GM12878 (cell line): ENCODE results near the gene ZNF700. TPM values are rescaled to one million over a fixed set of nuclear protein-coding genes. Genes with fewer than 3 reads are reported as not detected.

ENCODE experiments used
- CBX3 ChIP-seq: fragments of 200-600 bp; sonication (generic); IDR thresholded peaks from 2 replicates; pipeline ENCODE4 v1.6.1; 2016; ENCODE audit warnings: low read depth, borderline replicate concordance
- CUX1 ChIP-seq: IDR thresholded peaks from 2 replicates; pipeline ENCODE4 v1.6.1; 2012; ENCODE audit warnings: improper control_type of control experiment, low read depth, low read length; ENCODE audit not compliant: insufficient replicate concordance
- DPF2 ChIP-seq: fragments of 450-650 bp; IDR thresholded peaks from 2 replicates; pipeline ENCODE4 v1.6.1; 2017; ENCODE audit warnings: mild to moderate bottlenecking
- GATAD2B ChIP-seq: fragments of 450-650 bp; conservative IDR thresholded peaks from 2 replicates; pipeline ENCODE4 v1.6.1; 2017; ENCODE audit warnings: low read depth, mild to moderate bottlenecking, moderate library complexity
- HDAC6 ChIP-seq: fragments of 200-600 bp; sonication (generic); IDR thresholded peaks from one replicate; pipeline ENCODE4 v1.8.0; 2017; ENCODE audit warnings: antibody characterized with exemption; ENCODE audit not compliant: unreplicated experiment
- KAT2A ChIP-seq: conservative IDR thresholded peaks from 2 replicates; pipeline ENCODE4 v1.6.1; 2011; ENCODE audit warnings: low read depth, low read length; ENCODE audit not compliant: control insufficient read depth
- MEF2B ChIP-seq: fragments of 450-650 bp; IDR thresholded peaks from 2 replicates; pipeline ENCODE4 v1.6.1; 2018; ENCODE audit warnings: mild to moderate bottlenecking, moderate library complexity; ENCODE audit not compliant: partially characterized antibody, poor library complexity, severe bottlenecking
- NBN ChIP-seq: fragments of 450-650 bp; IDR thresholded peaks from 2 replicates; pipeline ENCODE4 v1.6.1; 2016
- POLR2AphosphoS5 ChIP-seq: IDR thresholded peaks from 2 replicates; pipeline ENCODE4 v1.6.1; 2011; ENCODE audit warnings: mild to moderate bottlenecking, low read length, inconsistent platforms
- REST ChIP-seq: IDR thresholded peaks from 2 replicates; pipeline ENCODE4 v1.6.1; 2012; ENCODE audit warnings: mild to moderate bottlenecking, low read depth, low read length
- RFX5 ChIP-seq: IDR thresholded peaks from 2 replicates; pipeline ENCODE4 v1.6.1; 2011; ENCODE audit warnings: low read depth, low read length, improper control_type of control experiment
- SIN3A ChIP-seq: IDR thresholded peaks from 2 replicates; pipeline ENCODE4 v1.6.1; 2012; ENCODE audit warnings: low read depth, low read length, improper control_type of control experiment
- SUZ12 ChIP-seq: fragments of 200-600 bp; sonication (generic); IDR thresholded peaks from one replicate; pipeline ENCODE4 v1.6.1; 2018; ENCODE audit warnings: antibody characterized with exemption, mild to moderate bottlenecking; ENCODE audit not compliant: unreplicated experiment
- polyA plus RNA-seq, 11 experiments: library from polyadenylated mRNA; depleted of rRNA in 4 of 11; unstranded in 6 of 11; stranded (reverse) in 5 of 11; fragments of >200 nt; fragmentation: Nextera tagmentation in 4 of 11; fragmentation: Illumina TruSeq in 1 of 11; extraction: Ambion mirVana in 4 of 11; extraction: Trizol in 1 of 11; gene quantifications; 1 replicate in 1 of 11; 2 replicates in 10 of 11; pipeline versions ENCODE4 v1.2.1 to v1.2.3, GENCODE V29; 2011 to 2016; ENCODE audit warnings: inconsistent platforms in 2 of 11, missing spikeins in 2 of 11, low read depth in 1 of 11
- total RNA-seq, 4 experiments: library from RNA; depleted of rRNA in 3 of 4; stranded (reverse); fragments of >200 nt in 3 of 4; fragmentation: Illumina TruSeq in 1 of 4; extraction: Trizol in 1 of 4; gene quantifications; 2 replicates each; pipeline versions ENCODE4 v1.2.1 to v1.2.3, GENCODE V29; 2013 to 2021
- TF ChIP-seq, protein P1 (sequence below): fragments of 450-650 bp; IDR thresholded peaks from 2 replicates; pipeline ENCODE4 v1.6.1; 2014; ENCODE audit warnings: mild to moderate bottlenecking
- TF ChIP-seq, protein P2 (sequence below): IDR thresholded peaks from 2 replicates; pipeline ENCODE4 v1.6.1; 2011; ENCODE audit warnings: low read depth, mild to moderate bottlenecking, low read length, moderate library complexity, borderline replicate concordance; ENCODE audit errors: extremely low read depth
- TF ChIP-seq, protein P3 (sequence below): fragments of 450-650 bp; IDR thresholded peaks from 2 replicates; pipeline ENCODE4 v1.6.1; 2017; ENCODE audit warnings: antibody characterized with exemption, mild to moderate bottlenecking, moderate library complexity

ZNF700 gene
- total and polyA plus RNA-seq, 10 of the 15 experiments (the other 5 are each of a cell fraction or from before 2014, with no cell fraction given), result 6.7 to 16.0 (median 11.1) TPM

- TF ChIP-seq, protein P1, sequence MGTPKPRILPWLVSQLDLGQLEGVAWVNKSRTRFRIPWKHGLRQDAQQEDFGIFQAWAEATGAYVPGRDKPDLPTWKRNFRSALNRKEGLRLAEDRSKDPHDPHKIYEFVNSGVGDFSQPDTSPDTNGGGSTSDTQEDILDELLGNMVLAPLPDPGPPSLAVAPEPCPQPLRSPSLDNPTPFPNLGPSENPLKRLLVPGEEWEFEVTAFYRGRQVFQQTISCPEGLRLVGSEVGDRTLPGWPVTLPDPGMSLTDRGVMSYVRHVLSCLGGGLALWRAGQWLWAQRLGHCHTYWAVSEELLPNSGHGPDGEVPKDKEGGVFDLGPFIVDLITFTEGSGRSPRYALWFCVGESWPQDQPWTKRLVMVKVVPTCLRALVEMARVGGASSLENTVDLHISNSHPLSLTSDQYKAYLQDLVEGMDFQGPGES, result peak; percentile 60; the same call in 1 of the 2 replicates
- TF ChIP-seq RFX5 (no peak), KAT2A (no peak), CBX3 (no peak), REST (no peak), SIN3A (peak; percentile 65; the same call in 1 of the 2 replicates), CUX1 (no peak), NBN (no peak; the same call in 1 of the 2 replicates), DPF2 (peak; percentile 94), POLR2AphosphoS5 (peak; percentile 96), MEF2B (no peak), GATAD2B (peak; percentile 93), SUZ12 (no peak), HDAC6 (no peak)
- TF ChIP-seq, protein P2, sequence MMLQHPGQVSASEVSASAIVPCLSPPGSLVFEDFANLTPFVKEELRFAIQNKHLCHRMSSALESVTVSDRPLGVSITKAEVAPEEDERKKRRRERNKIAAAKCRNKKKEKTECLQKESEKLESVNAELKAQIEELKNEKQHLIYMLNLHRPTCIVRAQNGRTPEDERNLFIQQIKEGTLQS, result no peak
- TF ChIP-seq, protein P3, sequence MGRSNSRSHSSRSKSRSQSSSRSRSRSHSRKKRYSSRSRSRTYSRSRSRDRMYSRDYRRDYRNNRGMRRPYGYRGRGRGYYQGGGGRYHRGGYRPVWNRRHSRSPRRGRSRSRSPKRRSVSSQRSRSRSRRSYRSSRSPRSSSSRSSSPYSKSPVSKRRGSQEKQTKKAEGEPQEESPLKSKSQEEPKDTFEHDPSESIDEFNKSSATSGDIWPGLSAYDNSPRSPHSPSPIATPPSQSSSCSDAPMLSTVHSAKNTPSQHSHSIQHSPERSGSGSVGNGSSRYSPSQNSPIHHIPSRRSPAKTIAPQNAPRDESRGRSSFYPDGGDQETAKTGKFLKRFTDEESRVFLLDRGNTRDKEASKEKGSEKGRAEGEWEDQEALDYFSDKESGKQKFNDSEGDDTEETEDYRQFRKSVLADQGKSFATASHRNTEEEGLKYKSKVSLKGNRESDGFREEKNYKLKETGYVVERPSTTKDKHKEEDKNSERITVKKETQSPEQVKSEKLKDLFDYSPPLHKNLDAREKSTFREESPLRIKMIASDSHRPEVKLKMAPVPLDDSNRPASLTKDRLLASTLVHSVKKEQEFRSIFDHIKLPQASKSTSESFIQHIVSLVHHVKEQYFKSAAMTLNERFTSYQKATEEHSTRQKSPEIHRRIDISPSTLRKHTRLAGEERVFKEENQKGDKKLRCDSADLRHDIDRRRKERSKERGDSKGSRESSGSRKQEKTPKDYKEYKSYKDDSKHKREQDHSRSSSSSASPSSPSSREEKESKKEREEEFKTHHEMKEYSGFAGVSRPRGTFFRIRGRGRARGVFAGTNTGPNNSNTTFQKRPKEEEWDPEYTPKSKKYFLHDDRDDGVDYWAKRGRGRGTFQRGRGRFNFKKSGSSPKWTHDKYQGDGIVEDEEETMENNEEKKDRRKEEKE, result no peak
Measured at GRCh38 chr19:11924886-11925650, at the start of gene ZNF700 (continued).
